Renal pelvis (tissue), 4 donors: ENCODE data around the gene MAN1A2. TPM values are rescaled to one million over a fixed set of nuclear protein-coding genes. Genes with fewer than 3 reads are reported as not detected.
"Not testable (repeated sequence)": the region's sequence is repeated elsewhere in the genome, so short reads cannot be mapped to it uniquely, and the experiment has no call there.

Experiments used
- DNase-seq: peaks from one replicate; pipeline ENCODE4 v3.0.0-alpha.2; 2013
- polyA plus RNA-seq, 3 donors: library from polyadenylated mRNA; unstranded; fragments of 120-200 nt; gene quantifications; one replicate each; pipeline ENCODE4 v1.2.1, GENCODE V29; 2013; ENCODE audit not compliant: insufficient read length in 3 of 3

MAN1A2 gene
- polyA plus RNA-seq, 3 donors: 38.9 to 48.8 (median 43.3) TPM

- no peak for DNase-seq
Observed at GRCh38 chr1:117553471-117553870, 186.2 kb downstream of the MAN1A2 start.

- no peak for DNase-seq
Observed at GRCh38 chr1:117555806-117556205, 188.6 kb downstream of the MAN1A2 start.

- DNase-seq: no peak
Observed at GRCh38 chr1:117556341-117556740, 189.1 kb downstream of the MAN1A2 start.

DNA sequence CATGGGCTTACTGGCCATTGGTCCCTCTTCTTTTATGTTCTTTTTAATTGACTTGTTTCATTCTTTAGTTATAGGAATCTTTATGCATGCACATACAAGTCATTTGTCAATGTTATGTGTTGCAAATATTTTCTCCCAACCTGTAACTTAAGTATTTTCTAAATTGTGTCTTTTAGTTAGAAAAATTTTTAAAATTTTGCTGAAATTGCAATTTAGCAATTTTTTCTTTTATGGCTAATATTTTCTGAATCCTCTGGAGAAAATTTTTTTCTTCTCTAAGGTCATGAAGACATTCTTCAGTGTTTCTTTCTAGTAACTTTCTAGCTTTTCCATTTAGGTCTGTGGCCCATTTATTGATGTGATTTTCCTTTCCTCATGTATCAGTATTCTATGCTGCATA, 189.7 kb downstream of the MAN1A2 start:
- DNase-seq: no peak

DNA sequence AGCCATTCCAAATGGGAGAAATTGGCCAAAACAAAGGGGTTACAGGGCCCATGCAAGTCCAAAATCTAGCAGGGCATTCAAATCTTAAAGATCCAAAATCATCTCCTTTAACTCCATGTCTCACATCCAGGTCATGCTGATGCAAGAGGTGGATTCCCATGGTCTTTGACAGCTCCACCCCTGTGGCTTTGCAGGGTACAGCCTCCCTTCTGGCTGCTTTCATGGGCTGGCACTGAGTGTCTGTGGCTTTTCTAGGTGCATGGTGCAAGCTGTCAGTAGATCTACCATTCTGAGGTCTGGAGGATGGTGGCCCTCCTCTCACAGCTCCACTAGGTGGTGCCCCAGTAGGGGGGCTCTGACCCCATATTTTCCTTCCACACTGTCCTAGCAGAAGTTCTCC, 191.2 kb downstream of the MAN1A2 start:
- DNase-seq: not testable (repeated sequence)

- no peak for DNase-seq
Observed at GRCh38 chr1:117559139-117559538, 191.9 kb downstream of the MAN1A2 start.

DNA sequence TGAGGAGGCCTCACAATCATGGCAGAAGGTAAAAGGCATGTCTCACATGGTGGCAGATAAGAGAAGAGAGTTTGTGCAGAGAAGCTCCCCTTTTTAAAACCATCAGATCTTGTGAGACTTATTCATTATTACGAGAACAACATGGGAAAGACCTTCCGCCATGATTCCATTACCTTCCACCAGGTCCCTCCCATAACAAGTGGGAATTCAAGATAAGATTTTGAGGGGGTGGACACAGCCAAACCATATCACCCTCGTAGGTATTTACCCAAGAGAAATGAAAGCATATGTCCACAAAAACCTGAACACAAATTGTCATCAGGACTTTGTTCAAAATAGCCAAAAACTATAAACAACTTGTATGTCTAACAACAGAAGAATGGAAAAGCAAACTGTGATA, 192.7 kb downstream of the MAN1A2 start:
- no peak for DNase-seq

DNA sequence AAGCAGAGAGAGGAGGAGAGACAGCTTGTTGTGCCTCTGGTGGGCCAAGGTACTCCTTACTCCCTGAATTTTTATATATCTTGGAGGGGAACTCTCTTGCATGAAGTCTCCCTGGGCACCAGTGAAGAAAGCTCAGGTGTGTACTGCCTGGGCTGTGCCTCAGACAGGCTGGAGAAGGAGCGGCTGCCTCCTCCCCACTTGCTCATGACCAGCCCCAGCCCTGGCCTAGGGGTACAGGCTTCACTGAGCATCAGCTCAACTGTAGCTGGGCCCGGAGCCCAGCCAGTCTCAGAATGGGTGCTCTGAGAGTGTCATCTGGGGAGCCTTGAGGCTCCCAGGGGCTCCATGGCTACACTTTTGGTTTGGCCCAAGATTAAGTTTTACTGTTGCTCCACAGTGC, 193.8 kb downstream of the MAN1A2 start:
- DNase-seq: no peak

DNA sequence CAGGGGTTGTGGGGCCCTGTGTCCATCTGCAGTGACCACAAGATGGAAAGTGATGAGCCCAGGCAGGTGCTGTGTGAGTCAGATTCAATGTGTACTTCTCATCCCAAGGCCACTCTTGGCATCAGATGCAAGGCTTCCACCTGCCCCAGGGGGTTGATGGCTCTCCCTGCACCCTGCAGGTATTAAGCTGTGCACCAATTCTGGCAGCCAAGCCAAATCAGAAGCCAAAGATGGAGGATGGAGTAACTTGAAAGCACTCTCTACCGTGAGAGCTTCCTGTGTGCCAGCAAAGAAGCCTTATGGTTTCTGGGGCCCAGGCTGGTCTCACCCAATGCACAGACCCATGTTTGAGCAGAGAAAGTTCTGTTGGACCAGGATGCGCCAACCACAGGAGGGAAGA, 194.3 kb downstream of the MAN1A2 start:
- DNase-seq: no peak

DNA sequence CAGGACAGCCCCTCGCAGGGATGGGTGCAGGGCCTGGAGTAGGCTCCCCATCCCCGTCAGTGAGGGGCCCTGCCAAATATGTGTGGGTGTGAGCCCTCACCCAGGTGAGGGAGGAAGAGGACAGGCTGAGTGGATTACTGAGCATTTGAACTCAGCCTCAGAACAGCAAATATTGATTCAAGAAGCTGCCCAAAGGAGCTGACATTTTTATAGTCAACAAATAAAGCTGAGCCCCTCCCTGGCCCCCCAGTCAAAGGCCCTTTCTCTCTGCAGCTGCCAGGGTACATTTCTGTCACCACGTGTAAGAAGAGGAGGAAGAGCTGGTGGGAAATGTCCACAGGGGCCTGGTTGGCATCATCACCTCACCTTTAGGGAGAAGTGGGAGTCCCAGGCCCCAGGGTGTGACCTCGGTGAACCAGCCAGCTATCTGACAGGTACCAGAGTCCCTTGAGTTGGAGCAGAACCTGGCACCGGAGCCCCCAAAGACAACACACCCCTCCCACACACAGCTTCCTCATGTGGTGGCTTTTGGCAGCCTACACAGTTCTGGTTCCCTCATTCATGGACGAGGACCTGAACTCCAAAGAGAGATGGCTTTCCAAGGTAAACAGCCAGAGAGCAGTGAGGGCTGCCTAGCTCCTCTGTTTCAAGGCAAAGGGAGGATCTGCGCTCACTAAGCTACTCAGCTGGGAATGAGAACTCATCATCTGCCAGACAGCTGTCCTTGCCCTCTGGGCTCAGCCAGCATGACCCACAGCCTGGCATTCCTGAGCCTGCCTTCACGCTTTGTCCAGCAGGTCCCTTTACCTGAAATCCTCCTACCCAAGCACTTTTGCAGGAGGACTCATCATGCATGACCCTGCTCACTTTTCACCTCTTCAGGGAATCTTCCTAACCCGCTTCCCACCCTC, 195.6 kb downstream of the MAN1A2 start:
- no peak for DNase-seq

DNA sequence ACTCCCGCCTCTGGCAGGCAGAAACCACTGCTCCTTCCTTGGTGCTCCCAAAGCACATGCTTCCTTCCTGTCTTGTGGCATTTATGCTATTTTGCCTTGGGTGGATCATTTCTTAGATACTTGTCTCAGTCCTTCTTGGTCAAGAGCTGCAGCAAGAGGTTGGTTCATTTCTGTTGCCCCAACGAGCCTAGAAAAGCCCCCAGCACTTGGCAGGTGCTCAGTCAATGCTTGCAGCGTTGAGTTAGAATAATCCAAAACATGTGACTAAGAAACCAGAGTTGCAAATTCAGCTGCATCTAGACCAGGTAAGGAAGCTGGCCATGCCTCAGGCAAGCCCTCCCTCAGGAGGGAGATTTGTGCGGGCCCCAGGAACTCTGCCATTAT, 196.2 kb downstream of the MAN1A2 start:
- DNase-seq: no peak

DNA sequence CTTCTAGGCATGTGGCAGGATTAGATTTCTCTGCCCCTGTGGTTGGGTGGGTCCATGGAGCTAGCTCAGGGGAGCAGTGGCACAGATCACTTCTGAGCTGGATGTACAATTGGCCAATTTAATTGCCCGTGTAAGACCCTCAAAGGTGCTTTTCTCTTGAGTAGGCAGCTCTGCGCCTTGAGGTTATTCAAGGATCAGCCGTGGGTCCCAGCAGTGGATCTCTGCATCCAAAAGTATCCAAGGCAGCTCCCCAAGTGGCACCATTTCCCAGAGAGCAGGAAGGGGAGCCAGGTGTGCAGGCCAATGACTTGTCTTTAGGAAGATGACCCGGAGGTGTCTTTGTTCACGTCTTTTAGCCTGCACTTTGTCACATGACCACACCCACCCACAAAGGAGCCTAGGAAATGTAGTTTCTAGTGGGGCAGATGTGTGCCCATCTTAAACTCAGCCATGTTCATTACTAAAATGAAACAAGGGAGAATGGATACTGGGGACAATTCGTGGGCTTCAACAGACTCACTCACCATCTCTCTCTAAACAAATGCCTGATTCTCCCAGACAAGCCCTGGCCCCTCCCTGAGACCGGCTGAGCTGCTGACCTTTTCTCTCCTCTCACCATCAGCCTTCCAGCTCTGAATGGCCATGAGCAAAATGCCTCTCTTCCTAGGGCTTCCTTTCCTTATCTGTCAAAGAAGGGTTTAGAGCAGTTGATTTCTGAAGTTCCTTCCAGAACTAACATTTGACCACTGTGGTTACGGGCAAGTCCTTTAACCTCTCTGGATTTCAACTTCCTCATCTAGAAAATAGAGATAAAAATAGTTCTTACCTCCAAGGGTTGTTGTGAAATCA, 197.2 kb downstream of the MAN1A2 start:
- no peak for DNase-seq

GRCh38 chr1:117565076-117565556, 197.9 kb downstream of the MAN1A2 start:
- no peak for DNase-seq

DNA sequence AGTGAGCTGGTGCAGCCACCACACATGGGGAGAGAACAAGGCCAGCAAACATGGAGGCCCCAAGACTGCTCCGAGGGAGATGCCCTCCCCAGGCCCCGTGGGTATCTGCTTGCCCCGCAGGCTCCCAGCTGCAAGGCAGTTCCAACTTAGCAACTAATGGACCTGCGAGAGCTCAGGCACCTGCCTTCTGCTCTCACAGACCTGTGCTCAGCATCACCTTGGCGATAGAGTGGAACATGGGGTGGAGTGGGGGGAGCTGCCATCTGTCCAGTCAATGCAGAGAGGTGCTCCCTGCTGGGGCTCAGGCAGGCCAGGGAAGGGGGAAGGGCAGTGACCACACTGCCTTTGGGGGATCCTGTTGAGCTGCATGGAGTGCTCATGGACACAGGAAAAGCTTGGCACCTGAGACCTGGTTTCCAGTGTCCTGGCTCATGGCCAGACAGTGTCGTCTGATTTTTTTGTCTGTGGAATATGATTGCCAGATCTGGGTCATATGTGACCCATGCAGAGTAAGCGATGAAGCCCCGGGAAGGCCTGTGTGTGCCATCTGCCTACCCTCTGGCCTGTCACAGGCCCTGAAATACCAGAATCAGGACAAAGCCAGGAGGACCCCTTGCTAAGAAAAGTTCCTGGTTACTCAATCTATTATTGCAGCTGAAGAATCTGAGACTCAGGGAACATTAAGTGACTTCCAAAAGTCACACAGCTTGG, 198.7 kb downstream of the MAN1A2 start:
- DNase-seq: no peak

- no peak for DNase-seq
Observed at GRCh38 chr1:117566556-117566955, 199.3 kb downstream of the MAN1A2 start.

- DNase-seq: no peak
Observed at GRCh38 chr1:117567435-117567834, 200.2 kb downstream of the MAN1A2 start.

DNA sequence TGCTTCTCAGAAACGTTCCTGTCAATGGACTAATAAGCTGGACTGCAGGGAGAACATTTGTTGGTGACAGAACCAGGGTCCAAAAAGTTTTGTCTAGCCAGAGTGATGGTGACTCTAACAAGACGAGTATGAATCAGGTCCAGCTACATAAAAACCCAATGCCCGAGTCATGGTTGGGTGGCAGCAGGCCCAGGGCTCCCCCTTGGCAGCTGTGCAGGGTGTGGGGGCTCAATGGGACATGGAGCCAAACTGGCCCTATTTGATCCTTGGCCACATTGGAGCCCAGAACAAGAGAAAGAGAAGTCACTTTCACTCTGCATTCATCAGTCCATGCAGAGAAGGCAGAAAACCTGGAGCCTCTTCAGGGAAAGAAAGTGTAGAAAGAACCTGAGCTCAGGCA, 200.7 kb downstream of the MAN1A2 start:
- no peak for DNase-seq

DNA sequence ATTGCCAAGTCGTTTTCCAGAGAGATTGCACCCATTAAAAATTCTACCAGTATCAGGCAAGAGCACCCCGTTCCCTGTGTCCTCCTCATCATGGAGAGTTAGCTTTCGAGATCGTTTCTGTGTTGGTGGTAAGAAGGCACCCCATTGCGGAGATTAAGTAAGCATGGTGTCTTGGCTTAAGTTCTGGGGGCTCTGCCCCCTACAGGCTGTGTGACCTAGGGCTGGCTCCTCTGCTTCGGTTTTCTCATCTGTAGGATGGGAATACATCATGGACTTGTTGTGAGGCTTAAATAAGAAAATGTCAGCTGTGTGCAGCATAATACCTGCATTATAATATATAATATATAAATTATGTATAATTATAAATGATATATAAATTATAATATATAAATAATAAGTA, 201.8 kb downstream of the MAN1A2 start:
- no peak for DNase-seq

- DNase-seq: no peak
Observed at GRCh38 chr1:117569856-117570255, 202.6 kb downstream of the MAN1A2 start.

DNA sequence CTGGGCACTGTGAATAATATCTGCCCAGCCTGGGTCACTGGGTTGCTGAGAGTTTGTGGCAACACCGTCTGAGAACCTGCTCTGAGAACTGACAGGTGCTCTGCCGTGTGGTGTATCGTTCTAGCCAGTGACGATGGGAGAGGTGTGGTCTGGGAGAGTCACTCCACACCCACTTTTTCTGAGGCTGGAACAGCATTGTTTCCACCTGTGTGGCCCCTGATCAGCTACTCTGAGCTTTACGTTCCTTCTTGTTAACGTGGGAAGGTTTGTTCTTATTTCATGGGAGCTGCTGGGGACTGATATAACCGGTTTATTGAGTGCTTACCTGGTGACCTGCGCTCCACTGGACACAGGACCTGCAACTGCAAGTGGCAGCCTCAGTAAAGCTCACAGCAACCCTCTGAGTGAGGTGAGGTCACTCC, 203.8 kb downstream of the MAN1A2 start:
- no peak for DNase-seq

DNA sequence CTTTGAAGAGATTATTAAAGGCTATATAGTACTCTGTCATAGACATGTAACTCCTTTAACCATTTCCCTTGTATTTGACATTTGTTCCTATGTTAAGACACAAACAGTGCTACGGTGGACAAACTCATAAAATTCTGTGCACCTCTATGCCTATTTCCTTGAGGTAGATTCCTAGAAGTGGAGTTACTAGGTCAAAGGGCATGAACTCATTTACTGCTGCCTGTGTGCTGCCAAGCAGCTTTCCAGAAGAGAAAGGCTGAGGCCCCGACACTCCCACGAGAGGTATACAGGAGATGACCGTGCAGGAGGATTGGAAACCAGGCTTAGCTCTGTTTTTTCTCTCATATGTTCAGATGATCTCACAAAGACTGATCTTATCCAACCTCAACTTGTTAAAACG, 204.2 kb downstream of the MAN1A2 start:
- no peak for DNase-seq

DNA sequence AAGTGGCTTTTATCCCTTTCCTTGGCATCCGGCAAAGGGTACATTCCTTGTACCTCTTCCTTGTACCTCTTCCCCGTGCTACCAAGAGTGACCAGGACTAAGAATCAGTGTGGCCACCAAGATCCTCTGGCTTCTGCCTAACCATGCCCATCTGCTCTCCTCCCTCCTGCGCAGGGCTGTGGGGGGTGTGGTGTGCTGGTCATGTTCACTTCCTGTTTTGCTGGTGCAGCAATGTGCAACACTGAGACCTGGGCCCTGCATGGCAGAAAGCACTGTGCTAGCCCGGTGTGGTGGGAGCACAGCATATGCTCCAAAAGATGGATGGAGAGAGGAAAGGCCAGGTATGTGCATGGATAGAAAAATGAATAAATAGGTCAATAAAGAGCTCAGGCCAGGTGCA, 205.3 kb downstream of the MAN1A2 start:
- no peak for DNase-seq
